ENCODE data around the gene LRG1.

Gene LRG1

GRCh38 chr19:4508698-4509097, 31.1 kb downstream of the LRG1 start:
- DNase-seq (ENCODE audit: low spot score), result no peak

- DNase-seq (ENCODE audit: low spot score), result no peak
These were observed 32.0 kb downstream of the LRG1 start for GRCh38 chr19:4507804-4508203.

DNA sequence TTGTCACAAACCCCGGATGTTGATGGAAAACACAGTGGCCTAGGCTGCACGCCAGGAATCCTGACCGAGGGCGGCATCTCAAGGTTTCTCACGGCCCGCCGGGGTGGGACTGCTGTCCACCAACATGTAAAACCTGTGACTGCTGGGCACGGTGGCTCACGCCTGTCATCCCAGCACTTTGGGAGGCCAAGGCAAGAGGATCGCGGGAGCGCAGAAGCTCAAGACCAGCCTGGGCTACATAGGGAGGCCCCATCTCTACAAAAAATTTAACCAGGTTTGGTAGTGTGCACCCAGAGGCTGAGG, 32.7 kb downstream of the LRG1 start:
- DNase-seq (ENCODE audit: low spot score), result no peak

DNA sequence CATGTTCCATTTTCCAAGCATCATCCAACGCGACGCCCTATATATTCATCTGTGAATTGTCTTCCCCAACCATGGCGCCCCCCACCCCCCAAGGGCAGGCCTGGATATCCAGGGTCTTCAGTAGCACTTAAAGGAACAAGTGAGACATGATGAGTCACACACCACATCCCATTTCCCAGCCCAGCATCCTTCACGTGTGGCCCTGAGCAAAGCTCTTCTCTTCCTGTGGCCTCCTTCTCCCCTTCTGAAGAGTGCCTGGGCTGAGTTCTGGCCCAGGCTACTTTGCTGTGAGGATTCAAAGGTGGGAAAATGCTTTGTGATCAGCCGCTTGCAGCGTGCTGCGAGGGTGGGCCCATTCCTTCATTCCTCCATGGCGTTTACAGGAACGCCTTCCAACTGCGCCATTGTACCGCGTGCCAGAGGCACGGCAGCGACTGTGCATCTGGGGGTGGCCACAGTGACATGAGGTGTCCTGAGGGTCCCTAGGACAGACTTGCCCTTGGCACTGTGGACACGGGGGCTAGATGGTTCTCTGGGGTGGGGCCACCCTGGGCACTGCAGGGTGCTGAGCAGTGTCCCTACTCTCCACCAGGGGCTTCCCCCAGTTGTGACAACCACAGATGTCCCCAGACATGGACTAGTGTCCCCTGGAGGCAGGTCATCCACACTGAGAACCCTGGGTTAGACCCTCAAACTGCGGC, 33.2 kb downstream of the LRG1 start:
- peak; percentile 74 for DNase-seq (ENCODE audit: low spot score)

DNA sequence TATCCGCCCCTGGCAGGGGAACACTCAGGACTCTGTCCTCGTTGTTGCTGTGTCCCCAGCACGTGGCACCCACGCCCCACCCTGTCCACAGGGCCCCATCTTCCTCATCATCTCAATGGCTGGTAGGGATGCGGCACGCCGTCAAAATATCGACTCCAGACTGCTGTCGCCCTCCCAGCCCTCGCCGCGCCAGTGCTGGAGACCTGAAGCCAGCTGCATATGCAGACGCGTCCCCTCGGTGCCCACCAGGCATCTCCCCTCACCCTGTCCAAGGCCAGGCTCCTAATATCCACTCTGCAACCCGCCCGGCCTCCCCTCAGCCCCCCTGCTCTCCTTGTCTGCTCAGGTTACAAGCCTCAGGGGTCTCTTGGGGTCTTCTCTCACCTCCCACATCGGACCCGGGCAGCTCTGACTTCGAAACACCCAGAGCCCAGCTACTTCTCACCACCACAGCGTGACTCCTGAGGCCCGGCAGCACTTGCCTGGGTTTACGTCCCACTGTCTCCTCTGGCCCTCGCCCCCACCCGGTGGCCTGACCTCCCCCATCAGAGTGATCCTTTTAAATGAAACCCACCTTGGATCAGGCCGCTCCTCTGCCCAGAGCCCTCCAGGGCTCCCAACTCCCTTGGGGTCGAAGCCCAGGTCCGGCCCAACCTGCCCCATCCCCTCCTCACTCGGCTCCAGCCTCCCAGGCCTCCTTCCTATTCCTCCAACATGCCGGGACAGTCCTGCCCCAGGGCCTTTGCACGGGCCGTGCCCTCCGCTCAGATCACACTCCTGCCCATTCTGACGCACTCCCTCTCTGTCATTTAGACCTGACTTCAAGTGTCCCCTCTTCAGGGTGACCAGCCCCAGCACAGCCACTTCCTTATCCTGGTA, 34.0 kb downstream of the LRG1 start:
- DNase-seq (ENCODE audit: low spot score), result no peak

- no peak for DNase-seq (ENCODE audit: low spot score)
These were observed 34.8 kb downstream of the LRG1 start for GRCh38 chr19:4504891-4505569.

- no peak for DNase-seq (ENCODE audit: low spot score)
These were observed 35.5 kb downstream of the LRG1 start for GRCh38 chr19:4504297-4504701.

DNA sequence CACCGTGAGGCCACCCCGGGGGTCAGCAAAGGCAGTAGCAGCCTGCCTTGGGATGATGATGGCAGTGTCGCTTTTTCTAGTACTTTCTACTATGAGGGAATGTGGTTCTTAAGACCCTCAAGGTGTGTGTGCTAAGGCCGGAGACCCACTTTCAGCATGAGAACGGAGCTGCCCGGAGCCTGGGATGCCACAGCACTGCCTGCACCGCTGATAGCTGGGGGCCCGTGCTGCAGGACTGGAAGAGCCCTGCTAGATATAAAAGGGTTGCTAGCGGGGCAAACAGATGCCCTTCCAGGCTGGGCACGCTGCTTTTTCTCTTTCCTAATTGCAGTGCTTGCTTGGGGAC, 36.0 kb downstream of the LRG1 start:
- no peak for DNase-seq (ENCODE audit: low spot score)

GRCh38 chr19:4503132-4503824, 36.6 kb downstream of the LRG1 start:
- DNase-seq (ENCODE audit: low spot score), result no peak

DNA sequence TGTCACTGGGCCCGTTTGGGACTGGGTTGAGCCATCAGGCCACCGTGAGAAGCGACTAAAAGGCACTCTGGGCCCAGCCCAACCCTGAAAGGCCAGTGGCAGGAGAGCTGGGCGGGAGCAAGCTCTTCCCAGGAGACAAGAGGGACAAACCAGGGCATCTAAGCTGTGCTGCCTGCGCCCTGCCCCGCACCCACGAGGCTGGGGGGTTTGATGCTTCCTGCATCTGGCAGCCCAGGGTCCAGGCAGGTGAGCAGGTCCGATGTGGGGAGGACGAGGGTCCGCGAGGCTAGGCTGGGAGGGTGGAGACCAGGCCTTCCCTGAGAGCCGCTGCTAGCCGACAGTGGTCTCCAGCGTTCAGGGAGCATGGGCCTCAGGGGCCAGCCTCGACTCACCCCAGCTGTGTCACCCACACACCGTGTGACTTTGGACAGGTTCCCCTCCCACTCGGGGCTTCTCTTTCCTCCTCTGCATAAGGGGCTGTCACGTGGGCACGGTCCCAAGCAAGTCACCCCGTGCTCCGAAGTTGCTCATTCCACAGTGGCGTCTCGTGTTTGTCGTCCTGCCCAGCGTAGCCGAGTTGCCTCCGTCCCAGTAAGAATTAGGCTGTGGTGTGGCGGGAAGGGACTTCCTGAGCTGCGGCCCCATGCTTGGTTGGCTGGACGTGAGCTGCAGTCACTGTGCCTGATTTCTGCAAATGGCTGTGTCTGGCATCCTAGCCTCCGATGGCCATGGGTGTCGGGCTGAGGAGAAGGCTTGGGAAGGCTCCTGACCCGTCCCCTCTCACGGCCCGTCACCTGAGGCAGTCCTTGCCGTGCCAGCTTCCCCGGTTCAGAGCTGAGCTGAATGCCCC, 37.3 kb downstream of the LRG1 start:
- no peak for DNase-seq (ENCODE audit: low spot score)

- no peak for DNase-seq (ENCODE audit: low spot score)
These were observed 38.1 kb downstream of the LRG1 start for GRCh38 chr19:4501691-4502090.

GRCh38 chr19:4500841-4501591, 38.8 kb downstream of the LRG1 start:
- DNase-seq (ENCODE audit: low spot score), result no peak

DNA sequence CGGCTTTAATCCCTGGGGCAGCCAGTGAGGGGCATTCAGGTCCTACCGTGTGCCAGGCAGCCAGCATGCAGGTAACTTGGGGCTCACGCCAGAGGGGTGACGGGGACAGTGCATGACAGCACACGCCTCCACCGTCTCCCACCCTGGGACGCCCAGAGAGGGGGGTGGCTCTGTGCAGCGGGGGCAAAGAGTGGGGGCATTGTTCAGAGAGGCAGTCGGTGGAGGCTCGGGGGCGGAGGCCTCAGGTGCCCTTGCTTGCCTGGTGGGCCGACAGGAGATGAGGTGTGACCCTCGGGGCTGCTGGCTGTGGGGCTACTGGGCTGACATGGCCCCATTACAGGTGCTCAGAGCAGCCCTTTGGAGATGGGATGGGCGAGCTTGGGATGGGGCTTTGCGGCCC, 40.0 kb downstream of the LRG1 start:
- no peak for DNase-seq (ENCODE audit: low spot score)

DNA sequence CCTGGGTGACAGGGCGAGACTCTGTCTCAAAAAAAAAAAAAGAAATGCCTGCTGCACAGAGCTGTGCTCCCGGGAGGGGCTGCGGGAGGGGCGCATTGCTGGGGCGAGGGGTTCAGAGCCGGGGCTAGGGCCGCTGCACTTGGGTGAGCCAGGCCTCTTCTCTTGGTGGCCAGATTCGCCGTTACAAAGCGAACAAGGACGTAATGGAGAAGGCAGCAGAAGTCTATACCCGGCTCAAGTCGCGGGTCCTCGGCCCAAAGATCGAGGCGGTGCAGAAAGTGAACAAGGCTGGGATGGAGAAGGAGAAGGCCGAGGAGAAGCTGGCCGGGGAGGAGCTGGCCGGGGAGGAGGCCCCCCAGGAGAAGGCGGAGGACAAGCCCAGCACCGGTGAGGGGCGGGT, 40.5 kb downstream of the LRG1 start:
- DNase-seq (ENCODE audit: low spot score), result no peak

DNA sequence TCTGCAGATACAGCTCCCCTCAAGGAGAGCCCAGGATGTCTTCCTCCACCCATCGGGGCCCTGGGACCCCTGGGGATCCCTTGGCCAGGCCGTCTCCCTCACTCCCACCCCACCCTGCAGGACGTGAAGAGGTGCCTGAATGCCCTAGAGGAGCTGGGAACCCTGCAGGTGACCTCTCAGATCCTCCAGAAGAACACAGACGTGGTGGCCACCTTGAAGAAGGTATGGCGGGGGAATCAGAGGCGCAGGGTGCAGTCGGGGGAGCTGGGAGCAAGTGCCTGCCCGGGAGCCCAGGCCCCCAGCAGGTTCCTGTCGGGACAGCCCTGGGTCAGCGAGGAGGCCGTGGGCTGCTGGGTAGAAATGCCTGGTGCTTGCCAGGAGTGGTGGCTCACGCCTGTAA, 41.1 kb downstream of the LRG1 start:
- DNase-seq (ENCODE audit: low spot score), result no peak

- no peak for DNase-seq (ENCODE audit: low spot score)
These were observed 42.0 kb downstream of the LRG1 start for GRCh38 chr19:4497770-4498389.

DNA sequence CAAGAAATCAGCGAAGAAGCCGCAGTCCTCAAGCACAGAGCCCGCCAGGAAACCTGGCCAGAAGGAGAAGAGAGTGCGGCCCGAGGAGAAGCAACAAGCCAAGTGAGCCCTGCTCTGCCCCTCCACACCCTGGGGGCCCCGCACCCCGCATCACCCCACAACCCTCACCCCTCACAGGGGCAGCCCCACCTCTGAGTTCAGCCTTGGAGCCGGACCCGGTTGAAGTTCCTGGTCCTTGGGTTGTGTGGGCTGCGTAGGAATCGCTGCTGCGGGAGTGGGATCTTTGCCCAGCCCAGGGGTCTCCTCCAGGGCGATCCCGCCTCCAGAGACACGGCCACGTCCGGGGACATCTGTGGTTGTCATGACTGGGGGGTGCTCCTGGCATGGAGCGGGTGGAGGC, 43.5 kb downstream of the LRG1 start:
- no peak for DNase-seq (ENCODE audit: low spot score)

DNA sequence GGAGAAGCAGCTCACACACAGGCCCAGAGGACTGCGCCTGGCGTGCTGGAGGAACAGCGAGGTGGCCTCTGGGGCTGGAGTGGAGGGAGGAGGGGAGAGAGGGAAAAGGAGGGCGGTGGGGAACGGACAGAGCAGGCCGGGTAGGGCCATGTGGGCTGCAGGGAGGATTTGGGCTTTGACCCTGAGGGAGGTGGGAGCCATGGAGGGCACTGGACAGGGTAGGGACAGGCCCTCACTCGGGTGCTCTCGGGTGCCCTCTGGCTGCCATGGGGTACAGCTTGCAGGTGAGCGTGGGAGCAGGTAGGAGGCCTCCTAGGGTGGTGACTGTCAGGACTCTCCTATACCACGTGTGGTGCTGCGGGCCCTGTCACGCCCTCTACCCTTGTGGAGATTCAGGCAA, 44.4 kb downstream of the LRG1 start:
- no peak for DNase-seq (ENCODE audit: low spot score)

DNA sequence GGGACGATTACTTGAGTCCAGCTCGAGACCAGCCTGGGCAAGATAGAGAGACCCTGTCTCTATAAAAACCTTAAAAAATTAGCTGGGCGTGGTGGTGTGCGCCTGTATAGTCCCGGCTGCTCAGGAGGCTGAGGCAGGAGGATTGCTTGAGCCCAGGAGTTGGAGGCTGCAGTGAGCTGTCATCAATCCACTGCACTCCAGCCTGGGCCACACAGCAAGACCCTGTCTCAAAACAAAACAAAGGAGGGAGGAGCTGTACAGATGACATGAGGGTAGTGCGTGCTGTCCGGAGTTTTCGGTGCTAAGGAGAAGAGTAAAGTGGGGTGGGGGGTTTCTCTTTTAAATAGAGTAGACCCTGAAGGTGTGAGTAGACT, 45.2 kb downstream of the LRG1 start:
- no peak for DNase-seq (ENCODE audit: low spot score)

- no peak for DNase-seq (ENCODE audit: low spot score)
These were observed 45.7 kb downstream of the LRG1 start for GRCh38 chr19:4493929-4494690.

Measured in kidney capillary endothelial cell (primary cell).